Activated CD4-positive, alpha-beta T cell treated with anti-CD3 and anti-CD28 coated beads for 36 hours (primary cell): ENCODE results near the gene KCNMA1. TPM values are rescaled to one million over a fixed set of nuclear protein-coding genes. Genes with fewer than 3 reads are reported as not detected.

Source experiments
- ATAC-seq: fragments of 200-7000 bp; cut with Tn5 transposase; one replicate; pipeline ENCODE4 v1.10.0; 2021; ENCODE audit warnings: mild to moderate bottlenecking, moderate library complexity
- CTCF ChIA-PET: fragments of 350-600 bp; sonication (Branson Sonifier 250); formaldehyde crosslinking; loops from one replicate; lab custom pipeline; 2021; ENCODE audit warnings: antibody characterized with exemption; lab: Charles Lee
- POLR2A ChIA-PET: fragments of 350-600 bp; sonication (Branson Sonifier 250); formaldehyde crosslinking; loops from one replicate; lab custom pipeline; 2021; ENCODE audit warnings: antibody characterized with exemption, inconsistent platforms; lab: Charles Lee
- DNase-seq: peaks from one replicate; pipeline ENCODE4 v3.0.0-alpha.2; 2020
- H3K27ac Mint-ChIP-seq: one replicate; pipeline ENCODE4 v1.8.0; 2021; ENCODE audit warnings: mixed read lengths
- H3K27me3 Mint-ChIP-seq: one replicate; pipeline ENCODE4 v1.8.0; 2021; ENCODE audit warnings: mixed read lengths
- H3K36me3 Mint-ChIP-seq: one replicate; pipeline ENCODE4 v1.8.0; 2021; ENCODE audit warnings: low read depth, mixed read lengths
- H3K4me1 Mint-ChIP-seq: one replicate; pipeline ENCODE4 v1.8.0; 2021; ENCODE audit warnings: mixed read lengths
- H3K4me3 Mint-ChIP-seq: one replicate; pipeline ENCODE4 v1.8.0; 2021; ENCODE audit warnings: mild to moderate bottlenecking, moderate library complexity, mixed read lengths
- H3K9me3 Mint-ChIP-seq: one replicate; pipeline ENCODE4 v1.8.0; 2021; ENCODE audit warnings: low read depth, mixed read lengths
- intact Hi-C, 2 experiments: fragments of 100-400 bp; cut with DNase I in 1 of 2; cut with micrococcal nuclease in 1 of 2; formaldehyde crosslinking; loops; one replicate each; pipeline versions ENCODE4 v1.14.2 to v1.15.1; 2022 to 2024; cut with DNase I, micrococcal nuclease
- total RNA-seq, 2 experiments: library from RNA; stranded (reverse); gene quantifications; one replicate each; pipeline ENCODE4 v1.2.3, GENCODE V29; 2021

The KCNMA1 gene
- total RNA-seq, 2 experiments from 2014 or later = 0.18 TPM; not detected in 1

DNA sequence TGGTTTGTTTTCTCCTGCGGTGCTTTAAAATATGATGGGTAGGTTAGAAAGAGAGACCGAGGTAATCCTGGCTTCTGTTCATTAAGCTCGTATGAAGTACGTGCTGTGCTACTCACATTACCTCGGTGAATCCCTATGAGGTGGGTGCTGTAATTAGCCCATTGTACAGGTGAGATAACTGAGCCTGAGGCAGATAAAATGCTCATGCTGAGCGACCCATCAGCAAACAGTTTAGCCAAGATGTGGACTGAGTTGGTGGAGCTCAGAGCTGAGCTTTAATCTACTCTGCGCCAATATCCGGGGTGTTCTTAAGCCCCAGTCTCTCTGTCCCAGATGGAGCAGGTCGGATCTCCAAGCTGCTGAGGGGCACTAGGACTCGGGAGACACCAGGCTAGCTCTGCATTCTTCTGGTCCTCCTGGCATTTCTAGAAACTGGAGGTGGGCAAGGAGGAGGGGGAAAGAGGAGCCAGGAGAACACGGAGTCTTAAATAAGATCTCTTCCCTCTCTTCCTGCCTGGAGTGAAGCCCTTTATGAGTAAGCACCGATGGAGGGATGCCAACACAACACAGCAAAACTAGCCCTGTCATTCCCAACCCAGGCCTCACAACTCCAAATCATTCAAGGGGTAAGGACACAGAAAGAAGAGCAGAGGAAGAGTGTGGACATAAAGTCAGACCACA is 458.5 kb downstream of the KCNMA1 start:
- H3K27me3 Mint-ChIP-seq = peaks cover 9% of the 10 kb centered on the region
- H3K4me1 Mint-ChIP-seq = no peaks in the 10 kb centered on the region
- CTCF ChIA-PET = interaction anchor here (1.2 kb wide), 1 partner anchor 11 kb away, joined by 3 read pairs; no protein-coding TSS in a partner anchor
- H3K4me3 Mint-ChIP-seq = no peak overlapping the region
- no peak for ATAC-seq
- no peak overlapping the region for H3K27ac Mint-ChIP-seq
- no peaks in the 10 kb centered on the region for H3K36me3 Mint-ChIP-seq
- POLR2A ChIA-PET = no interaction called here
- no peak for DNase-seq
- intact Hi-C loops = loop anchor here in 1 of 2 experiments (10.0 kb wide), 1 partner anchor 216 kb away; no protein-coding TSS in a partner anchor
- H3K9me3 Mint-ChIP-seq = no peaks in the 10 kb centered on the region

DNA sequence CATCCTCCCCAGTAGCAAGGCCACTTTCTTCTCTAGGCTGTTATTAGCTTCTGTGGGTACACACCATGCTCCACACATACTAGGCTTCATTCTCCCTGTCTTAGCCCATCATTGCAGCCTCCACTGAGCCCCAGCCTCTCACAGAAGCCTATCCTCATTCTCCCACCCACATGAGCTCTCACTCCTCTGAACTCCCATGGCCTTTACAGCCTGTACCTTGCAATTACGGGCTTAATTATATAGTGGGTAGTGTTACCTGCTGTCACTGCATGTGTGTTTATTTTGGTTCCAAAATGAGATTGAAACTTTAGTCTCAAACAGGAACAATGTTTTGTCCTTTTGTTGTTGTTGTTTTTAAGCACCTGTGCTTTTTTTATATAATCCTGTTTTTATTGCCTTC is 460.0 kb downstream of the KCNMA1 start:
- no peak overlapping the region for H3K4me3 Mint-ChIP-seq
- ChIA-PET CTCF (interaction anchor here (0.7 kb wide), 1 partner anchor 9 kb away, joined by 5 read pairs; no protein-coding TSS in a partner anchor), POLR2A (no interaction called here)
- H3K27ac Mint-ChIP-seq = no peak overlapping the region
- H3K36me3 Mint-ChIP-seq = no peaks in the 10 kb centered on the region
- H3K27me3 Mint-ChIP-seq = peaks cover 10% of the 10 kb centered on the region
- H3K9me3 Mint-ChIP-seq = no peaks in the 10 kb centered on the region
- intact Hi-C loops = loop anchor here in 1 of 2 experiments (10.0 kb wide), 1 partner anchor 217 kb away; no protein-coding TSS in a partner anchor
- ATAC-seq (no peak), DNase-seq (no peak)
- H3K4me1 Mint-ChIP-seq = no peaks in the 10 kb centered on the region

GRCh38 chr10:77177161-77177560 is 460.4 kb downstream of the KCNMA1 start:
- ChIA-PET POLR2A (no interaction called here), CTCF (interaction anchor here (0.7 kb wide), 1 partner anchor 8 kb away, joined by 5 read pairs; no protein-coding TSS in a partner anchor)
- Mint-ChIP-seq H3K9me3 (no peaks in the 10 kb centered on the region), H3K27me3 (peaks cover 9% of the 10 kb centered on the region), H3K4me3 (no peak overlapping the region), H3K4me1 (no peaks in the 10 kb centered on the region), H3K36me3 (no peaks in the 10 kb centered on the region), H3K27ac (no peak overlapping the region)
- intact Hi-C loops = loop anchor here in 1 of 2 experiments (10.0 kb wide), 1 partner anchor 218 kb away; no protein-coding TSS in a partner anchor
- DNase-seq (no peak), ATAC-seq (no peak)

- H3K4me1 Mint-ChIP-seq = no peaks in the 10 kb centered on the region
- POLR2A ChIA-PET = no interaction called here
- ATAC-seq (no peak), DNase-seq (no peak)
- no peaks in the 10 kb centered on the region for H3K36me3 Mint-ChIP-seq
- intact Hi-C loops = loop anchor here in 1 of 2 experiments (10.0 kb wide), 1 partner anchor 219 kb away; no protein-coding TSS in a partner anchor
- H3K27me3 Mint-ChIP-seq = peaks cover 6% of the 10 kb centered on the region
- H3K4me3 Mint-ChIP-seq = no peak overlapping the region
- H3K27ac Mint-ChIP-seq = no peak overlapping the region
- H3K9me3 Mint-ChIP-seq = no peaks in the 10 kb centered on the region
- CTCF ChIA-PET = interaction anchor here (0.6 to 4.9 kb wide), 4 partner anchors 15 to 609 kb away, joined by 3 to 80 read pairs (median 3); no protein-coding TSS in a partner anchor
These were observed 461.4 kb downstream of the KCNMA1 start for GRCh38 chr10:77176232-77176631.

GRCh38 chr10:77175631-77176222 is 461.9 kb downstream of the KCNMA1 start:
- CTCF ChIA-PET = interaction anchor here (0.6 to 4.9 kb wide), 5 partner anchors 9 to 610 kb away, joined by 3 to 80 read pairs (median 3); no protein-coding TSS in a partner anchor
- Mint-ChIP-seq H3K27ac (no peak overlapping the region), H3K4me3 (no peak overlapping the region)

GRCh38 chr10:77173615-77174461 is 463.8 kb downstream of the KCNMA1 start:
- peaks cover 6% of the 10 kb centered on the region for H3K27me3 Mint-ChIP-seq
- no peak overlapping the region for H3K4me3 Mint-ChIP-seq
- H3K36me3 Mint-ChIP-seq = no peaks in the 10 kb centered on the region
- intact Hi-C loops = loop anchor here (1.0 to 10.0 kb wide), 5 partner anchors 221 to 537 kb away; no protein-coding TSS in a partner anchor
- DNase-seq (peak; percentile 82), ATAC-seq (peak; percentile 53)
- H3K9me3 Mint-ChIP-seq = no peaks in the 10 kb centered on the region
- ChIA-PET CTCF (interaction anchor here (0.6 to 4.9 kb wide), 23 partner anchors 8 to 671 kb away, joined by 3 to 80 read pairs (median 4); no protein-coding TSS in a partner anchor), POLR2A (no interaction called here)
- H3K4me1 Mint-ChIP-seq = no peaks in the 10 kb centered on the region
- no peak overlapping the region for H3K27ac Mint-ChIP-seq

More at GRCh38 chr10:77175631-77176222, 461.9 kb downstream of the KCNMA1 start:
- DNase-seq = no peak
- H3K27me3 Mint-ChIP-seq = peaks cover 6% of the 10 kb centered on the region
- POLR2A ChIA-PET = no interaction called here
- H3K9me3 Mint-ChIP-seq = no peaks in the 10 kb centered on the region
- intact Hi-C loops = loop anchor here (2.0 to 10.0 kb wide), 2 partner anchors 219 to 535 kb away; no protein-coding TSS in a partner anchor
- no peaks in the 10 kb centered on the region for H3K4me1 Mint-ChIP-seq
- no peak for ATAC-seq
- no peaks in the 10 kb centered on the region for H3K36me3 Mint-ChIP-seq

- ChIA-PET POLR2A (no interaction called here), CTCF (interaction anchor here (0.6 to 4.9 kb wide), 5 partner anchors 11 to 744 kb away, joined by 3 to 80 read pairs (median 4); no protein-coding TSS in a partner anchor)
- ATAC-seq = no peak
- Mint-ChIP-seq H3K27me3 (peaks cover 6% of the 10 kb centered on the region), H3K36me3 (no peaks in the 10 kb centered on the region), H3K4me1 (no peaks in the 10 kb centered on the region), H3K9me3 (no peaks in the 10 kb centered on the region), H3K4me3 (no peak overlapping the region), H3K27ac (no peak overlapping the region)
- DNase-seq = no peak
- intact Hi-C loops = loop anchor here in 1 of 2 experiments (10.0 kb wide), 1 partner anchor 223 kb away; no protein-coding TSS in a partner anchor
These were observed 465.5 kb downstream of the KCNMA1 start for GRCh38 chr10:77172086-77172485.

GRCh38 chr10:77168861-77169260 is 468.7 kb downstream of the KCNMA1 start:
- no peak overlapping the region for H3K4me3 Mint-ChIP-seq
- peaks cover 15% of the 10 kb centered on the region for H3K27me3 Mint-ChIP-seq
- no peak overlapping the region for H3K27ac Mint-ChIP-seq
- ATAC-seq (no peak), DNase-seq (no peak)
- CTCF ChIA-PET = interaction anchor here (0.5 to 6.7 kb wide), 5 partner anchors 9 to 597 kb away, joined by 3 to 83 read pairs (median 5); no protein-coding TSS in a partner anchor
- H3K4me1 Mint-ChIP-seq = no peaks in the 10 kb centered on the region
- POLR2A ChIA-PET = no interaction called here
- no peaks in the 10 kb centered on the region for H3K36me3 Mint-ChIP-seq
- intact Hi-C loops = loop anchor here in 1 of 2 experiments (10.0 kb wide), 1 partner anchor 666 kb away; no protein-coding TSS in a partner anchor
- H3K9me3 Mint-ChIP-seq = no peaks in the 10 kb centered on the region

DNA sequence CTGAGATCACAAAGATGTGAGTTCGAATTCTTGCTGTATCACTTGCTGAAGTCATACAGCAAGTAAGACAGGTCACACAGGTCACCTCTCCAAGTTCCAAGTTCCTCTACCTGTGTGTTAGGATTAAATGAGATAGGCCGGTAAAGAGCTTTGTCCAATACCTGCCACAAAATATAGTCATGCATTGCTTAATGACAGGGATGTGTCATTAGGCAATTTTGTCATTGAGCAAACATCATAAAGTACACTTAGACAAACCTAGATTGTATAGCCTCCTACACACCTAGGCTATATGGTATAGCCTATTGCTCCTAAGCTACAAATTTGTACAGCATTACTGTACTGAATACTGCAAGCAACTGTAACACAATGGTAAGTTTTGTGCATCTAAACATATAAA is 469.4 kb downstream of the KCNMA1 start:
- Mint-ChIP-seq H3K9me3 (no peaks in the 10 kb centered on the region), H3K4me1 (no peaks in the 10 kb centered on the region), H3K36me3 (no peaks in the 10 kb centered on the region), H3K27ac (no peak overlapping the region), H3K27me3 (peaks cover 16% of the 10 kb centered on the region), H3K4me3 (no peak overlapping the region)
- no peak for ATAC-seq
- POLR2A ChIA-PET = no interaction called here
- DNase-seq = no peak
- intact Hi-C loops = loop anchor here in 1 of 2 experiments (10.0 kb wide), 1 partner anchor 667 kb away; no protein-coding TSS in a partner anchor
- CTCF ChIA-PET = interaction anchor here (0.5 to 6.7 kb wide), 5 partner anchors 11 to 544 kb away, joined by 3 to 83 read pairs (median 3); no protein-coding TSS in a partner anchor

- peak; percentile 66 for ATAC-seq
- Mint-ChIP-seq H3K36me3 (no peaks in the 10 kb centered on the region), H3K4me3 (no peak overlapping the region), H3K27ac (no peak overlapping the region), H3K4me1 (no peaks in the 10 kb centered on the region), H3K9me3 (no peaks in the 10 kb centered on the region), H3K27me3 (peaks cover 18% of the 10 kb centered on the region)
- DNase-seq = peak; percentile 55
- ChIA-PET POLR2A (interaction anchor here (0.6 kb wide), 1 partner anchor 257 kb away, joined by 3 read pairs; no protein-coding TSS in a partner anchor), CTCF (interaction anchor here (0.5 to 6.7 kb wide), 11 partner anchors 8 to 1689 kb away, joined by 3 to 83 read pairs (median 4); no protein-coding TSS in a partner anchor)
- intact Hi-C loops = loop anchor here (1.0 to 10.0 kb wide), 4 partner anchors 475 to 669 kb away; no protein-coding TSS in a partner anchor
These were observed 472.0 kb downstream of the KCNMA1 start for GRCh38 chr10:77165445-77166208.
